GM21717 (cell line): ENCODE measurements around the gene HABP2.

Experiments used
- ATAC-seq: cut with Tn5 transposase; IDR thresholded peaks from one replicate; pipeline ENCODE4 v1.9.1; 2021; ENCODE audit warnings: mild to moderate bottlenecking, moderate library complexity; ENCODE audit not compliant: unreplicated experiment

HABP2 gene

GRCh38 chr10:113592380-113592779, 39.5 kb downstream of the HABP2 start:
- ATAC-seq: no peak

GRCh38 chr10:113594652-113595051, 41.8 kb downstream of the HABP2 start:
- no peak for ATAC-seq

- ATAC-seq: no peak
These were observed 47.7 kb downstream of the HABP2 start for GRCh38 chr10:113600569-113600968.

DNA sequence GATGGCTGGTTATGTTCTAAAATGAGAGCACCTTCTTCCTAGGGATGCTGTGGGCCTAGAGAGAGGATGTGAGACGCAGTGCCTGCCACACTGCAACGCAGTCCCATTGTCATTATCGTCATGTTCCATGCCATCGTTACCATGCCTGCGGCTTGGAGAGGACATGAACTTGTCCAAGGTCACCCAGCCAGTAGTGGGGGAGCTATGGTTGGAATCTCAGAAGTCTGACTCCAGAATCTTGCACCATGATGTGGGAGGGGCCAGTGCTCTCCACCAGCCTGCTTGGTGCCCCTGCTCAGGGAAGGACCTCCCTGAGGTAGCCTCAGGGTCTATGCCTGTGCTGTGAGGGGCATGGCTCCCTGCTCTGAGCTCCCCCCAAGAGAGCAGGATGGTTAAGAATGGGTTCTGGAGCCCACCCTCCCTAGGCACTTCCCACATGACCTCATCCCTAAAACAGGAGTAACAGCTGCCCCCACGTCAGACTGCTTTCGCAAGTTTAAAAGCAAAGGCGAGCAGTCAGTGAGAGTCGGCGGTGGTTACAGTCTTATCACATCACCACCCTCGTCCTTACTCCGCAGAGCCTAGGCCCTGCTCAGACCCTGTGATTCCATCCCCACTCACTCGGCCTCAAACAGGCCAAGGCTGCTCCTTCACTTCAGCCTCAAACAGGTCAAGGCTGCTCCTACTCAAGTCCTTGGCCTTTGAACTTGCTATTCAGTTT, 50.4 kb downstream of the HABP2 start:
- ATAC-seq: no peak

DNA sequence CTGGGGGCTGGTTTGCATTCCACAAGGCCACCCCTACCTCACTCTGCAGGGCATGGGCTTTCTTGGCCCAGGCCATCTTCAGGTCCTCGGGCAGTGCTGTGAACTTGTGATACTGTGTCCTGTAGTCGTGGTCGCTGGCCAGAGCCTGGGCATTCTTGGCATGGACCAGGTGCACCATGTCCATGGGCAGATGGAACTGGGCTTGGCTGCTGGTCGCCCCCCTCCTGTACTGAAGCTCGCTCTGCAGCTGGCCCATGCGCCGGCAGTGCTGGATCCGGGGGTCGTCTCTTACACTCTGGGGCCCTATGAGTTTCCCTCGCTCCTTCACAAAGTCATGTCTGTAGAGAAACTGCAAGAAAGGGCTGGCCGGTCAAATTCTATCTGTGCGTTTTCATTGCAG, 51.7 kb downstream of the HABP2 start:
- no peak for ATAC-seq

DNA sequence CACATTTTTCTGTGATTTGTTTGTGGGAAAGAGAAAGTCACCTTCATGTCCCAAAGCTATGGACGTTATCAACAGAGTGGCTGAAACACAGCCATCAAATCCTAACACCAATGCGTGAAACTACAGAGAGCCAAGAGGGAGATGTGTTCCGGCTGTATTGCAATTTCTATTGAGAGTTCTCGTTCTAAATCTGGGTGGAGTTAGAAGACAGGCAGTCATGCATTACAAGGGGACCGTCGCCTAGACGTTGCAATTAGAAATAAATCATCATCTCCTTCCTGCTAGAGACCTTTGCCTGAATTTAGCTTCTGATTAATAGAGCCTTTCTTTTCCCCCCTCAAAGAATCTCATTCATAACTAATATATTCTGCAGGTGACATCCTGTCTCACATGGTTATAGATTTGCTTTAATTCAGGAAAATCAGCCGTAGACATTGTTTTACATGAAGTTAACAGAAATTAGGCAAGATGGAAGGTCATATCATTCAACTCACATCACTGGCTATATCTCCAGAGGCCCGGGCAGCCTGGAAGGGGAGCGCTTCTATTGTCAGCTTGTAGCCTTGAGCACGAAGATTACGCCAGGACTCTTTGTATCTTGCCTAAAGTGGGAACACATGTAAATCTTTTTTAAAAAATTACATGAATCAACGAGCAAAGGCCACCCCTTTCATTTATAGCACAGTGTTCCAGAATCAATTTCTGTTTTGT, 52.6 kb downstream of the HABP2 start:
- ATAC-seq: no peak

DNA sequence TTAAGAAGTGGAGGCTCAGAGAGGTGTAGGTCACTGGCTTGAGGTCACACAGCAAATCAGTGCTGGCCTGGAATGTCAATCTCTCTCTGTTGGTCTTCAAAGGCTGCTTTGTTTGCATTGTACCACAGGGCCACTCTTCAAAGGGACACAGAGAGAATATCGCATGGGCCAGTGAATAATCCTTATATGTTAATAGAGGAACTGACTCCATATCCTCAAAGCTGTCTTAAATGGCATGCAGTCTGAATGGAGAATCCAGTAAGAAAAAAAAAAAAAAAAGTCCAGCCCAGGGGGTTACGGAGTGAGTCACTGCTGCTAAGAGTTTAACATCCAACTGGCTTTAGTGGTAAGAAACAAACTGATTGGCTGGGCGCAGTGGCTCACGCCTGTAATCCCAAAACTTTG, 56.9 kb downstream of the HABP2 start:
- no peak for ATAC-seq

- ATAC-seq: no peak
These were observed 58.1 kb downstream of the HABP2 start for GRCh38 chr10:113610631-113611601.

GRCh38 chr10:113612154-113612553, 59.3 kb downstream of the HABP2 start:
- no peak for ATAC-seq

DNA sequence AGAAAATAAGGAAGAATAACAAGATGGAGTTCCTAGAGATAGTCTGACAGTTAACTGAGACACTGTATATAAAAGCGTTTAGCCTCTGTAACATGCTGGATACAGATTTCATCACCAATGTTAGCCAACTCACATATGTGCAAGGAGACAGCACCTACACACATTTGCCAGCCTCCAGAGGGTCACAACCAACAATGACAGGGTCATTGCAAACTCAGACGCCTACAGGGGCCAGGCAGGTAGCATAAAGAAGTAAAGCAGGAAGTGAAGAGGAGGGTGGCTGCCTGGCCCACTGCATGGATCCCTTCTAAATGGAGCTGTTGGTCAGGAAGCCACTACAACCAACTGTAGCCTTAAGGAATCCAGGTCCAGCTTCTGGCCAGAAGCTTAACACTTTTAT, 60.6 kb downstream of the HABP2 start:
- ATAC-seq: no peak

DNA sequence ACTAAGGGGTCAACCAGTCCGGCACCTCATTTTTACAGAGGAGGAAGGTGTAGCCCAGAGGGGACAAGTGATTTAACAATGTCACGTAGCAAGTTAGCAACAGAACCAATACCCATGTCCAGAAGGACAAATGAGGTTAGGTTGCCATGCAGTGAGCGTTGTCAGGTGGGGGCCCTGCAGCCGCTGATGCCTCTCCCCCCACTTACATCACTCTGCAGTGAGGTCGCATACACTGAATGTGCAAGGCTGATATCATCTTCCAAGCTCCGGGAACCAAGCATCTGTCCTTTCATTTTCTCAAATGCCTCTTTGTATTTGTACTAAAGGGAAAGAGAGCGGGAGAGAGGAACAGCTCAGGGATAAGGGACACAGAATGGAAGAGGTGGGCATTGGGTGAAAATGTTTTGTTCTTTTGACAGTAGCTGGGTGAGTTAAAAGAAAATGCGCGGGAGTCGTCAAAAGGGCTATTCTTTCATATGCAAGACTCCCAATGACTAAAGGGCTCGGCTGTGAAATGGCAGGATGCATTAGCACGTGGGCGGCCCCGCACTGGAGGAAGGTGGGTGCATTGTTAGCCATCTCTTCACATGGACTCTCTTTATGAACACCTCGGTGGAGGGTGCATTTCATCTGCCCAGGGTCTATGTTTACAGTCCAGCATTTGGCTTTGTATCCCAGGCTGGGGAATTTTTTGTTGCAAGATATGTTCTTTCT, 61.3 kb downstream of the HABP2 start:
- ATAC-seq: no peak

DNA sequence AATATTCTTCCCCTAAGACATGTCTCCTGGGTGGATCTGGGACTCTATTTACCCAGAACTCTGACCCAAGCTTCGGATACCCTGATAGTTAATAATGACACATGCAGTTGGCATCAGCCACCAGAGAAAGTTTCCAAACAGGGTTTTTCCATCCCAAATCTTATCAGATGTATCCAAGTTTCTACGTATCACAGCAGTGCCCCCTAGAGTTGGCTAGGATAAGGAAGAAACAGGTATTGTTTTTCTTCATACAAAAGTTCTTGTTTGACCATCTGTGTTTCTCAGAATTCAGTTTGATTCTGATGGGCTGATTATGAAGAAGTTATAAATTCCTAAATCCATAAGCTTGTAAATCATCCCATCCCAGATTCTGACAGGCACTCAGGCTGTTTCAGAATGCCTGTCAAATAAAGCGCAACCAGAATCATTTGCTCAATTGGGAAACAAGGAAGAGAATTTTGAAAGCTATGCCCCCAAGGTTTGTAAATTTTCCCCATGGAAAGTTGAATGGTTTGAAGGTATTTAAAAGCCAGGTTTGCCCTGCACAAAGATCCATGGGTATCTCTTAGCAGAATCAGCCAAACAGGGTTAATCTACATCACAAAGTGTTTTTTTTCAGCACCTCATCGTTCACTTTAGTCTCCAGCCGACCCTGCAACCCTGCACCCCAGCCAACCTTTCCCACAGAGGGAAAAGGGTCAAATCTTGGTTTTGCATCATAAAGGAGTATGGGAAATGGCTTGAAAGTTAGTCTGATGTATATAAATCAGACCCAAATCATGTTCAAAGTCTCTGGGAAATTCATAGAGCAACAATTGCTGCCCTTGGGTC, 63.6 kb downstream of the HABP2 start:
- no peak for ATAC-seq

DNA sequence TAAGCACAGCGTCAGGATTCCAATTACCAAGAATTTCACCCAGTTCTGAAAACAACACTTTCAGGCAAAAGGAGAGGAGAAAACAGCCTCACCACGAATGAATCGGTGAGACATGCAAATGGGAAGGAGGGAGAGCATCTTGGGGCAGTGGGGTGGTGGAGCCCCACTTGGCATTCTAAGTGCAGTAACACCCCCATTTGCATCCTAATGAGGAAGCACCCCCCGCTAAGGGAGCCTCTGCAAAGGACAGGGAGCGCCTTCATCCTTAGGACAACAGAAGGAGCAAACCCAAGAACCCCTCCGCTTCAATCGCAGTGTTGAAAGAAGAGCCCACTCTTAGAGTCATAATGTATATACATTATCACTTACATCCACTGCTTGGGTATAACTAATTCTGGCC, 64.2 kb downstream of the HABP2 start:
- ATAC-seq: no peak

- ATAC-seq: no peak
These were observed 65.5 kb downstream of the HABP2 start for GRCh38 chr10:113618338-113618737.

- ATAC-seq: no peak
These were observed 66.5 kb downstream of the HABP2 start for GRCh38 chr10:113619401-113619800.

GRCh38 chr10:113620511-113620910, 67.7 kb downstream of the HABP2 start:
- ATAC-seq: no peak

- ATAC-seq: no peak
These were observed 68.1 kb downstream of the HABP2 start for GRCh38 chr10:113620936-113621335.

- no peak for ATAC-seq
These were observed 68.9 kb downstream of the HABP2 start for GRCh38 chr10:113621799-113622198.

DNA sequence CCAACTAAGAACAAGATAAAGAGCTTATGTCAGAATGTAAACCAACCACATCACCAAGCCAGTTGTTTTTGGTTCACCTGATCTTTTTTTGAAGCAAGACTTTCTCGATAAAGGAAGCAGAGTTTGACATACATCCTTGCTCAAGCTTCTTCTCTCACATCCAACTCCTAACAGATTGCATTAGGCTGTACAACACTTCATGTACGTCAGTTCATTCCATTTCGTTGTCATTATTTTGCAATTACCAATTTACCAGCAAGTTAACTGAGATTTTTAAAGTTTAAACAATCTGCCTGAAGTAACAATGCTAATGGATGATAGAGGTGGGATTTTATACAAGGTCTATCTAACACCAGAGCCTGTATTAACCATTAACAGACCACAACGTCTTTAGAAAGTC, 70.0 kb downstream of the HABP2 start:
- no peak for ATAC-seq
